SK-N-SH (cell line): ENCODE data around the gene UNC5B. TPM values are rescaled to one million over a fixed set of nuclear protein-coding genes. Genes with fewer than 3 reads are reported as not detected.

Source experiments
- CTCF ChIA-PET: fragments of 300-600, 350-600 bp; formaldehyde crosslinking; extraction: SDS; loops from one replicate; lab custom pipeline; 2021; lab: Yijun Ruan, JAX
- POLR2A ChIA-PET: fragments of 350-600 bp; sonication (Branson Sonifier 250); formaldehyde crosslinking; extraction: SDS; loops from one replicate; lab custom pipeline; 2020; ENCODE audit warnings: antibody characterized with exemption, inconsistent platforms; lab: Yijun Ruan, JAX
- DNase-seq: peaks from one replicate; pipeline ENCODE4 v3.0.0; 2012
- H2AFZ ChIP-seq: fragments of 200-600 bp; sonication (generic); 2 replicates; pipeline ENCODE4 v1.8.1; 2016; ENCODE audit warnings: antibody characterized with exemption, mild to moderate bottlenecking, low read depth
- H3F3A ChIP-seq: fragments of 200-600 bp; sonication (generic); replicated peaks from 2 replicates; pipeline ENCODE3; 2016; ENCODE audit warnings: antibody characterized with exemption, mild to moderate bottlenecking; ENCODE audit not compliant: insufficient read depth
- H3K27ac ChIP-seq, 2 experiments: fragments of 200-500 bp in 1 of 2; fragments of 200-600 bp in 1 of 2; sonication (Bioruptor generic) in 1 of 2; sonication (generic), shearing (Covaris generic) in 1 of 2; 2 replicates each; pipeline versions ENCODE4 v1.5.1 to v1.6.1; 2014 to 2016; ENCODE audit warnings: low read depth in 2 of 2, inconsistent platforms in 1 of 2, low read length in 1 of 2, mild to moderate bottlenecking in 1 of 2, mixed read lengths in 1 of 2
- H3K27me3 ChIP-seq: fragments of 200-600 bp; sonication (generic), shearing (Covaris generic); 2 replicates; pipeline ENCODE4 v1.6.1; 2016; ENCODE audit warnings: mixed run types; ENCODE audit not compliant: insufficient read depth
- H3K36me3 ChIP-seq, 2 experiments: fragments of 200-500 bp in 1 of 2; fragments of 200-600 bp in 1 of 2; sonication (Bioruptor generic) in 1 of 2; sonication (generic) in 1 of 2; replicated peaks in 1 of 2; 2 replicates each; pipeline versions ENCODE3 to v1.5.1; 2014 to 2016; ENCODE audit warnings: low read length in 1 of 2, mild to moderate bottlenecking in 1 of 2; ENCODE audit not compliant: insufficient read depth in 2 of 2, control insufficient read depth in 1 of 2
- H3K4me1 ChIP-seq, 2 experiments: fragments of 200-500 bp in 1 of 2; fragments of 200-600 bp in 1 of 2; sonication (Bioruptor generic) in 1 of 2; sonication (generic), shearing (Covaris generic) in 1 of 2; 2 replicates each; pipeline versions ENCODE4 v1.5.1 to v1.6.1; 2014 to 2016; ENCODE audit warnings: low read depth in 1 of 2, low read length in 1 of 2, mixed run types in 1 of 2; ENCODE audit not compliant: insufficient read depth in 2 of 2, control insufficient read depth in 1 of 2
- H3K4me2 ChIP-seq: fragments of 200-600 bp; sonication (generic), shearing (Covaris generic); 2 replicates; pipeline ENCODE4 v1.6.1; 2017; ENCODE audit warnings: mixed run types
- H3K4me3 ChIP-seq, 2 experiments: fragments of 200-500 bp in 1 of 2; fragments of 200-600 bp in 1 of 2; sonication (Bioruptor generic) in 1 of 2; sonication (generic), shearing (Covaris generic) in 1 of 2; 2 replicates each; pipeline versions ENCODE4 v1.5.1 to v1.8.1; 2014 to 2016; ENCODE audit warnings: low read depth in 2 of 2, inconsistent platforms in 1 of 2, low read length in 1 of 2, mild to moderate bottlenecking in 1 of 2, mixed read lengths in 1 of 2, moderate library complexity in 1 of 2
- H3K79me2 ChIP-seq: fragments of 200-600 bp; sonication (generic); 2 replicates; pipeline ENCODE4 v1.8.1; 2017; ENCODE audit warnings: mild to moderate bottlenecking; ENCODE audit not compliant: insufficient read depth
- H3K9ac ChIP-seq: fragments of 200-600 bp; sonication (generic); 2 replicates; pipeline ENCODE4 v1.6.1; 2017; ENCODE audit warnings: mixed run types
- H3K9me2 ChIP-seq: fragments of 200-600 bp; sonication (generic); 2 replicates; pipeline ENCODE4 v1.6.1; 2017; ENCODE audit warnings: mixed run types
- H3K9me3 ChIP-seq: fragments of 200-600 bp; sonication (generic); 2 replicates; pipeline ENCODE4 v1.6.1; 2017; ENCODE audit warnings: mixed run types, mild to moderate bottlenecking, moderate library complexity
- H4K20me1 ChIP-seq: fragments of 200-600 bp; sonication (generic); 2 replicates; pipeline ENCODE4 v1.6.1; 2017; ENCODE audit warnings: mild to moderate bottlenecking, mixed run types; ENCODE audit not compliant: insufficient read depth
- GATA2 ChIP-seq: sonication (generic); formaldehyde crosslinking; IDR thresholded peaks from 2 replicates; pipeline ENCODE4 v1.5.0; 2020; ENCODE audit warnings: mild to moderate bottlenecking, missing genetic modification reagents
- MEF2A ChIP-seq: IDR thresholded peaks from 2 replicates; pipeline ENCODE4 v1.4.0; 2012; ENCODE audit warnings: low read depth, borderline replicate concordance
- MXI1 ChIP-seq: IDR thresholded peaks from 2 replicates; pipeline ENCODE4 v1.6.1; 2012; ENCODE audit warnings: mild to moderate bottlenecking, low read depth, low read length, improper control_type of control experiment
- NFIC ChIP-seq: IDR thresholded peaks from 2 replicates; pipeline ENCODE4 v1.4.0; 2012; ENCODE audit warnings: borderline replicate concordance
- NRF1 ChIP-seq: IDR thresholded peaks from 2 replicates; pipeline ENCODE4 v1.6.1; 2012; ENCODE audit warnings: low read depth, mild to moderate bottlenecking, low read length
- RAD21 ChIP-seq: IDR thresholded peaks from 2 replicates; pipeline ENCODE4 v1.6.1; 2012; ENCODE audit warnings: mild to moderate bottlenecking, low read length
- RCOR1 ChIP-seq: fragments of 150-350 bp; IDR thresholded peaks from 2 replicates; pipeline ENCODE4 v1.6.1; 2017; ENCODE audit warnings: antibody characterized with exemption, low read length
- RXRA ChIP-seq: IDR thresholded peaks from 2 replicates; pipeline ENCODE4 v1.4.0; 2012; ENCODE audit warnings: low read depth, mild to moderate bottlenecking, borderline replicate concordance
- SMC3 ChIP-seq: IDR thresholded peaks from 2 replicates; pipeline ENCODE4 v1.6.1; 2012; ENCODE audit warnings: low read depth, low read length, improper control_type of control experiment
- TAF1 ChIP-seq: IDR thresholded peaks from 2 replicates; pipeline ENCODE4 v1.6.1; 2012; ENCODE audit warnings: low read depth, mild to moderate bottlenecking, low read length, moderate library complexity, borderline replicate concordance
- TEAD4 ChIP-seq: IDR thresholded peaks from 2 replicates; pipeline ENCODE4 v1.4.0; 2012; ENCODE audit warnings: mild to moderate bottlenecking, borderline replicate concordance; ENCODE audit not compliant: insufficient read depth
- USF1 ChIP-seq: IDR thresholded peaks from 2 replicates; pipeline ENCODE4 v1.4.0; 2012; ENCODE audit warnings: low read depth, borderline replicate concordance
- WGBS: methylation state at CpG from one replicate; pipeline ENCODE4 v1.1.6; 2017; ENCODE audit warnings: low lambda C conversion rate; 5-methylcytosine and 5-hydroxymethylcytosine counted together
- polyA plus RNA-seq, 3 experiments: library from polyadenylated mRNA; depleted of rRNA; stranded (reverse); fragments of >200 nt; gene quantifications; 2 replicates each; pipeline ENCODE4 v1.2.3, GENCODE V29; 2012
- TF ChIP-seq, protein P1 (sequence below): fragments of 200-600 bp; sonication (generic); IDR thresholded peaks from 2 replicates; pipeline ENCODE4 v1.6.1; 2017; ENCODE audit warnings: antibody characterized with exemption, mild to moderate bottlenecking, moderate library complexity

UNC5B gene
- polyA plus RNA-seq, 1 of the 3 experiments (the other 2 are of a cell fraction): 13.8 TPM

DNA sequence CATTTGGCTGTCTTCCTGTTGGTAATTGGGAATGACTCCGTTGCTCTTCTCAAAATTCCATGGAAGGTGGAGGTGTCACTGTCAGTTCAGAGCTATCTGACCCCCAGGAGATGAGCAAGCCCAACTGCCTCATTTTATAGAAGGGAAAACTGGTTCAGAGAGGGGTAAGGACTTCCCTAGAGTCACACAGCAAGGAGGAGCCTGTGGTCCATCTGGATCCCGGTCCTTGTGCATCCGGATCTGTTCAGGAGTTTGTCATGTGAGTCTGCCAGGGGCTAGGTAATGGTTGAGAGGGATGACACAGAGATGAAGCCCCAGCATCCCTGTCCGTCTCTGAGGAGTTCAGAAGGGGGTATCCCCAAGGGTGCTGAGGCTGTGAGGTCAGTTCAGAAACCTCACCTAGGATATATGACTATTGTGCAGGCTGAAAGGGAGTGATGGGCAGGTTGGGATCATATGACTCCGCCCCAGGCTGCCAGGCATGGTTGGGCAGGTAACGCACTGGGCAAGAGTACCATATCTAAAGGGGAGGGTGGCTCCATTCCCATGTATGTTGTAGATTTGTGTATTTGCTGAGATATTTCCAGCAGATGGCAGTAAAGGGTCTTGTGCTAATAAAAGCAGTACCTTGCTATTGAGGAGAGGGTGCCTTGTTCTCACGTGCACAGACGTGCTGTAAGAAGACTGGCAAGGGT, 90.7 kb downstream of the UNC5B start:
- no peak overlapping the region for H3K27ac ChIP-seq
- no peak overlapping the region for H2AFZ ChIP-seq
- peaks cover 15 to 22% of the 10 kb centered on the region in 2 experiments for H3K36me3 ChIP-seq
- H4K20me1 ChIP-seq: peaks cover 14% of the 10 kb centered on the region
- H3K4me1 ChIP-seq: no peaks in the 10 kb centered on the region; a peak in 1 of 4 replicates
- no peaks in the 10 kb centered on the region for H3K79me2 ChIP-seq
- no peak overlapping the region; a peak in 1 of 4 replicates for H3K4me3 ChIP-seq
- TF ChIP-seq RAD21 (peak; percentile 37; the same call in 1 of the 2 replicates), SMC3 (peak; percentile 22; the same call in 1 of the 2 replicates), MEF2A (no peak)
- TF ChIP-seq, protein P1, sequence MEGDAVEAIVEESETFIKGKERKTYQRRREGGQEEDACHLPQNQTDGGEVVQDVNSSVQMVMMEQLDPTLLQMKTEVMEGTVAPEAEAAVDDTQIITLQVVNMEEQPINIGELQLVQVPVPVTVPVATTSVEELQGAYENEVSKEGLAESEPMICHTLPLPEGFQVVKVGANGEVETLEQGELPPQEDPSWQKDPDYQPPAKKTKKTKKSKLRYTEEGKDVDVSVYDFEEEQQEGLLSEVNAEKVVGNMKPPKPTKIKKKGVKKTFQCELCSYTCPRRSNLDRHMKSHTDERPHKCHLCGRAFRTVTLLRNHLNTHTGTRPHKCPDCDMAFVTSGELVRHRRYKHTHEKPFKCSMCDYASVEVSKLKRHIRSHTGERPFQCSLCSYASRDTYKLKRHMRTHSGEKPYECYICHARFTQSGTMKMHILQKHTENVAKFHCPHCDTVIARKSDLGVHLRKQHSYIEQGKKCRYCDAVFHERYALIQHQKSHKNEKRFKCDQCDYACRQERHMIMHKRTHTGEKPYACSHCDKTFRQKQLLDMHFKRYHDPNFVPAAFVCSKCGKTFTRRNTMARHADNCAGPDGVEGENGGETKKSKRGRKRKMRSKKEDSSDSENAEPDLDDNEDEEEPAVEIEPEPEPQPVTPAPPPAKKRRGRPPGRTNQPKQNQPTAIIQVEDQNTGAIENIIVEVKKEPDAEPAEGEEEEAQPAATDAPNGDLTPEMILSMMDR: peak; percentile 60
- TF ChIP-seq, all 33 proteins: peak for 3
- H3F3A ChIP-seq: peaks cover 3% of the 10 kb centered on the region
- H3K9me2 ChIP-seq: no peaks in the 10 kb centered on the region
- CTCF ChIA-PET: interaction anchor here (0.7 to 1.7 kb wide), 14 partner anchors 10 to 405 kb away, joined by 3 to 8 read pairs (median 4); no protein-coding TSS in a partner anchor
- no peaks in the 10 kb centered on the region for H3K9me3 ChIP-seq
- POLR2A ChIA-PET: no interaction called here
- peak; percentile 61 for DNase-seq
- WGBS: 68% methylated on average over 8 of the region's 8 CpGs
- H3K4me2 ChIP-seq: no peak overlapping the region
- H3K27me3 ChIP-seq: no peaks in the 10 kb centered on the region
- H3K9ac ChIP-seq: no peak overlapping the region

DNA sequence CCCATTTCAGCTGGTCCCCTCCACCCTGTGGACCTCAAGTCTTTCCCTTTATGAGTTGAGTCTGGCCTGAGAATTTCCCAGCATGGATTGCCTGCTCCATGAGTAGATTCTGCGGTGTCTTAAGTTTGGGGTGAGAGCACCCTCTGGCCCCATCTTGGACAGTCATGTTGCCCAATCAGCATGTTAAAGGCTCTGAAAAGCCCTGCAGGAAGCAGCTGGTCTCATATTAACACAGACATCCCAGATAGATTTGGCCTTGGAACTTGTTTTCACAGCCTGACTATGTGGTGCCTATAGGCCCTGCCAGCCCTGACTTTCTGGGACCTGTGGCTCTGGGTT, 91.2 kb downstream of the UNC5B start:
- H3K79me2 ChIP-seq: no peaks in the 10 kb centered on the region
- H3K36me3 ChIP-seq: peaks cover 11 to 18% of the 10 kb centered on the region in 2 experiments
- H3F3A ChIP-seq: peaks cover 5% of the 10 kb centered on the region
- no peaks in the 10 kb centered on the region for H3K27me3 ChIP-seq
- H3K4me1 ChIP-seq: no peaks in the 10 kb centered on the region; a peak in 1 of 4 replicates
- no peak for TF ChIP-seq RXRA
- no peak for TF ChIP-seq RCOR1
- no peak for TF ChIP-seq GATA2 (CRISPR knock-in tag)
- TF ChIP-seq TEAD4: no peak
- no peak for TF ChIP-seq TAF1
- TF ChIP-seq, protein P1: no peak; the same call in none of the 2 replicates
- no peak for TF ChIP-seq SMC3
- TF ChIP-seq RAD21: no peak
- TF ChIP-seq NFIC: no peak
- TF ChIP-seq USF1: no peak
- no peak for TF ChIP-seq MXI1
- no peak for TF ChIP-seq NRF1
- POLR2A ChIA-PET: no interaction called here
- no peak overlapping the region for H2AFZ ChIP-seq
- H3K4me2 ChIP-seq: no peak overlapping the region
- no peak overlapping the region; a peak in 1 of 4 replicates for H3K4me3 ChIP-seq
- DNase-seq: no peak
- no peak overlapping the region for H3K9ac ChIP-seq
- CTCF ChIA-PET: interaction anchor here (0.9 to 1.7 kb wide), 12 partner anchors 10 to 405 kb away, joined by 3 to 7 read pairs (median 4); no protein-coding TSS in a partner anchor
- H3K27ac ChIP-seq: no peak overlapping the region
- H3K9me2 ChIP-seq: no peaks in the 10 kb centered on the region
- H3K9me3 ChIP-seq: no peaks in the 10 kb centered on the region
- peaks cover 12% of the 10 kb centered on the region for H4K20me1 ChIP-seq
- WGBS: 50% methylated on average over 1 of the region's 1 CpG
